Endometrial microvascular endothelial cells (primary cell): ENCODE measurements around the gene ABHD17A. TPM values are rescaled to one million over a fixed set of nuclear protein-coding genes. Genes with fewer than 3 reads are reported as not detected.
"Not testable (repeated sequence)": the region's sequence is repeated elsewhere in the genome, so short reads cannot be mapped to it uniquely, and the experiment has no call there.

Source experiments
- in situ Hi-C: cut with HindIII; loops from 2 replicates; pipeline ENCODE4 v1.10.0; 2017; ENCODE audit warnings: low sequenced_read_pairs, low pct_unique_long_range_greater_than_20kb; ENCODE audit errors: inconsistent ontology term
- total RNA-seq: library from RNA; depleted of rRNA; stranded (reverse); fragments of >200 nt; gene quantifications from one replicate; pipeline ENCODE4 v1.2.3, GENCODE V29; 2015; ENCODE audit errors: inconsistent ontology term

Gene ABHD17A
- total RNA-seq, 1 donor from 2014 or later = 149 TPM

GRCh38 chr19:1912760-1913505 lies 27.6 kb upstream of the ABHD17A start:
- in situ Hi-C loops = no loop called here

GRCh38 chr19:1911995-1912394 lies 26.7 kb upstream of the ABHD17A start:
- in situ Hi-C loops = no loop called here

GRCh38 chr19:1911098-1911497 lies 25.8 kb upstream of the ABHD17A start:
- in situ Hi-C loops = no loop called here

- in situ Hi-C loops = no loop called here
These were observed 24.9 kb upstream of the ABHD17A start for GRCh38 chr19:1910177-1910576.

GRCh38 chr19:1909761-1910080 lies 24.4 kb upstream of the ABHD17A start:
- in situ Hi-C loops = no loop called here

GRCh38 chr19:1908364-1908678 lies 23.0 kb upstream of the ABHD17A start:
- in situ Hi-C loops = no loop called here

GRCh38 chr19:1907563-1908363 lies 22.5 kb upstream of the ABHD17A start:
- in situ Hi-C loops = no loop called here

GRCh38 chr19:1906985-1907562 lies 21.8 kb upstream of the ABHD17A start:
- in situ Hi-C loops = no loop called here

GRCh38 chr19:1905863-1906375 lies 20.6 kb upstream of the ABHD17A start:
- in situ Hi-C loops = no loop called here

GRCh38 chr19:1905110-1905862 lies 20.0 kb upstream of the ABHD17A start, which contains the start of the genes ADAT3 and SCAMP4:
ADAT3 (plus strand) TSS chr19:1905399; CDS start chr19:1912048, 6,649 bp downstream.
SCAMP4 (plus strand) TSS chr19:1905399; CDS start chr19:1915020, 9,621 bp downstream.
- in situ Hi-C loops = no loop called here

GRCh38 chr19:1904860-1905109 lies 19.5 kb upstream of the ABHD17A start:
- in situ Hi-C loops = no loop called here

- in situ Hi-C loops = no loop called here
These were observed 17.6 kb upstream of the ABHD17A start for GRCh38 chr19:1902923-1903322.

GRCh38 chr19:1901940-1902404 lies 16.7 kb upstream of the ABHD17A start:
- in situ Hi-C loops = no loop called here

- in situ Hi-C loops = no loop called here
These were observed 11.2 kb upstream of the ABHD17A start for GRCh38 chr19:1896508-1896907.

- in situ Hi-C loops = no loop called here
These were observed 8.5 kb upstream of the ABHD17A start for GRCh38 chr19:1893791-1894190.

- in situ Hi-C loops = no loop called here
These were observed 4.6 kb upstream of the ABHD17A start for GRCh38 chr19:1889907-1890306.

- in situ Hi-C loops = no loop called here
These were observed 3.1 kb upstream of the ABHD17A start for GRCh38 chr19:1888385-1888784.

- in situ Hi-C loops = not testable (repeated sequence)
These were observed 1.1 kb upstream of the ABHD17A start for GRCh38 chr19:1886360-1886759.

- in situ Hi-C loops = no loop called here
These were observed 469 bp downstream of the ABHD17A start for GRCh38 chr19:1884719-1885334.
